ENCODE data around the gene GP2. TPM values are rescaled to one million over a fixed set of nuclear protein-coding genes. Genes with fewer than 3 reads are reported as not detected.

The GP2 gene
- total RNA-seq, 6 experiments from 2014 or later = 0.12 TPM; not detected in 5

- TF ChIP-seq CTCF (IDR thresholded peaks at IDR 0.05) (no peak), POLR2A (IDR thresholded peaks at IDR 0.05) (no peak)
- no peaks in the 10 kb centered on the region for H3K27me3 ChIP-seq
- no peaks in the 10 kb centered on the region for H3K4me1 ChIP-seq
- ATAC-seq = no peak
- WGBS (ENCODE audit: insufficient coverage, low coverage, low lambda C conversion rate, missing lambda C conversion rate) = 44% methylated on average over 2 of the region's 2 CpGs
- H3K9me3 ChIP-seq = no peaks in the 10 kb centered on the region
- H3K36me3 ChIP-seq = no peaks in the 10 kb centered on the region
- DNase-seq = no peak
- no peak overlapping the region for H3K27ac ChIP-seq
- no peak overlapping the region for H3K4me3 ChIP-seq
- intact Hi-C loops (cut with DNase I) = no loop called here
Observed at GRCh38 chr16:20271893-20272292, 55.4 kb downstream of the GP2 start.

GRCh38 chr16:20268409-20268808, 58.9 kb downstream of the GP2 start:
- ATAC-seq = no peak
- DNase-seq = no peak
- H3K36me3 ChIP-seq = no peaks in the 10 kb centered on the region
- TF ChIP-seq POLR2A (IDR thresholded peaks at IDR 0.05) = no peak
- TF ChIP-seq CTCF (IDR thresholded peaks at IDR 0.05) = no peak
- intact Hi-C loops (cut with DNase I) = no loop called here
- H3K27ac ChIP-seq = no peak overlapping the region
- H3K4me1 ChIP-seq = no peaks in the 10 kb centered on the region
- no peaks in the 10 kb centered on the region for H3K27me3 ChIP-seq
- WGBS (ENCODE audit: insufficient coverage, low coverage, low lambda C conversion rate, missing lambda C conversion rate) = 34% methylated on average over 4 of the region's 5 CpGs
- H3K4me3 ChIP-seq = no peak overlapping the region
- H3K9me3 ChIP-seq = no peaks in the 10 kb centered on the region

- intact Hi-C loops (cut with DNase I) = no loop called here
- H3K27me3 ChIP-seq = no peaks in the 10 kb centered on the region
- ATAC-seq (no peak), DNase-seq (no peak)
- H3K27ac ChIP-seq = no peak overlapping the region
- no peaks in the 10 kb centered on the region for H3K4me1 ChIP-seq
- no peak overlapping the region for H3K4me3 ChIP-seq
- no peak for TF ChIP-seq POLR2A (IDR thresholded peaks at IDR 0.05)
- WGBS (ENCODE audit: insufficient coverage, low coverage, low lambda C conversion rate, missing lambda C conversion rate) = 68% methylated on average over 4 of the region's 4 CpGs
- H3K9me3 ChIP-seq = no peaks in the 10 kb centered on the region
- H3K36me3 ChIP-seq = no peaks in the 10 kb centered on the region
Observed at GRCh38 chr16:20265019-20265418, 62.3 kb downstream of the GP2 start.

- H3K4me3 ChIP-seq = no peak overlapping the region
- TF ChIP-seq CTCF (IDR thresholded peaks at IDR 0.05) (no peak), POLR2A (IDR thresholded peaks at IDR 0.05) (no peak)
- no peaks in the 10 kb centered on the region for H3K4me1 ChIP-seq
- no peaks in the 10 kb centered on the region for H3K9me3 ChIP-seq
- H3K27me3 ChIP-seq = no peaks in the 10 kb centered on the region
- intact Hi-C loops (cut with DNase I) = no loop called here
- WGBS (ENCODE audit: insufficient coverage, low coverage, low lambda C conversion rate, missing lambda C conversion rate) = 64% methylated on average over 9 of the region's 12 CpGs
- DNase-seq (no peak), ATAC-seq (no peak)
- no peak overlapping the region for H3K27ac ChIP-seq
- no peaks in the 10 kb centered on the region for H3K36me3 ChIP-seq
Observed at GRCh38 chr16:20263138-20263855, 64.0 kb downstream of the GP2 start.

- DNase-seq (no peak), ATAC-seq (no peak)
- no peaks in the 10 kb centered on the region for H3K36me3 ChIP-seq
- WGBS (ENCODE audit: insufficient coverage, low coverage, low lambda C conversion rate, missing lambda C conversion rate) = 82% methylated on average over 4 of the region's 9 CpGs
- no peaks in the 10 kb centered on the region for H3K9me3 ChIP-seq
- no peak overlapping the region for H3K27ac ChIP-seq
- intact Hi-C loops (cut with DNase I) = no loop called here
- TF ChIP-seq POLR2A (IDR thresholded peaks at IDR 0.05) = no peak
- H3K4me1 ChIP-seq = no peaks in the 10 kb centered on the region
- no peaks in the 10 kb centered on the region for H3K27me3 ChIP-seq
- H3K4me3 ChIP-seq = no peak overlapping the region
Observed at GRCh38 chr16:20262248-20262647, 65.1 kb downstream of the GP2 start.

Data from right lobe of liver (tissue), 6 donors.